GM12891 (cell line): ENCODE data around the gene LPCAT3.

Experiments
- DNase-seq: peaks from one replicate; pipeline ENCODE4 v3.0.0; 2011; ENCODE audit warnings: low spot score; ENCODE audit not compliant: insufficient read length
- FAIRE-seq: peaks from 2 replicates; lab custom pipeline; 2011; peaks lifted over from hg19 to GRCh38; lab: Jason Lieb, UNC
- PAX5 ChIP-seq: IDR thresholded peaks from 2 replicates; pipeline ENCODE4 v1.6.1; 2011; ENCODE audit warnings: low read length, moderate library complexity, mild to moderate bottlenecking; ENCODE audit not compliant: insufficient read depth, severe bottlenecking
- POLR2A ChIP-seq: IDR thresholded peaks from 2 replicates; pipeline ENCODE4 v1.6.1; 2011; ENCODE audit warnings: low read depth, low read length, control low read depth
- POLR2AphosphoS5 ChIP-seq: IDR thresholded peaks from 2 replicates; pipeline ENCODE4 v1.6.1; 2011; ENCODE audit warnings: low read depth, low read length, control low read depth
- POU2F2 ChIP-seq: IDR thresholded peaks from 2 replicates; pipeline ENCODE4 v1.6.1; 2011; ENCODE audit warnings: low read depth, mild to moderate bottlenecking, control low read depth, low read length, moderate library complexity
- SPI1 ChIP-seq: IDR thresholded peaks from 2 replicates; pipeline ENCODE4 v1.6.1; 2011; ENCODE audit warnings: low read depth, low read length, control low read depth
- TAF1 ChIP-seq: IDR thresholded peaks from 2 replicates; pipeline ENCODE4 v1.6.1; 2011; ENCODE audit warnings: low read depth, low read length, control low read depth

LPCAT3 gene

DNA sequence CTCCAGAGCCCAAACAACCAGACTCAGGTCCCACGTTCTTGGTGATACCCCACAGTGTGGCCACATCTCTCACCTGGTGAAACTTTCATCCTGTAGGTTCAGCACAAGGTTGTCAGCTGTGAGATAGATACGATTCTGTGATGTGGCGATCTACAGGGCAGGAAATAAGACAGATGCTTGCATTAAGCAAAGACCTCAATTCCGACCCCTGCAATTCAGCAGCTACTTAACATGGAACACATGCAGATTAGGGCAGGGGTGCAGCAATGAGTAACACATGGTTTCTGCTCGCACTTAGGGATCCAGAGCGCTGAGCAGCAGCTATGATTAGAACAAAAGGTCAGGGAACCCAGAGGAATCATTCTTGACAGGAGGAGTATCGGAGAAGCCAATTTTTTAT lies 51.9 kb downstream of the LPCAT3 start:
- TF ChIP-seq TAF1 (no peak), POU2F2 (no peak), POLR2A (no peak), PAX5 (no peak), SPI1 (no peak), POLR2AphosphoS5 (no peak)
- no peak for DNase-seq
- FAIRE-seq = no peak

DNA sequence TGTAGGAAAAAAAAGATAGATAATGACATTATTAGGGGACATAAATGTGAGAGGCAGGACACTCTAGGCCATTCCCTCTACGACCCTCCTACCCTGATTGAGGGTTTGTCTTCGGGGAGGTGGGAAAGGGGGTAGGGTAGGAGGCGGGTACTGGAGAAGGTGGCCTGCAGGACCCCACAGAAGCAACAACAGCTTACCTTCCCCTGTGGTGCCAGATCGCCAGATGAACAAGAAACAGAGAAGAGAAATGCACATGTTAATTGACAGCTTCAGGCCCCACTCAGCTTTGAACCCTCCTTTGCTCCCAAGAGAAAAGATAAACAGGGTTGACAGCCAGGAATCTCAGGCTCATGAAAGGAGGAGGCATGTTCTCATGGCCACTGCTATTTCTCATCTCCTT lies 52.6 kb downstream of the LPCAT3 start:
- DNase-seq (no peak), FAIRE-seq (no peak)
- TF ChIP-seq PAX5 = no peak
- no peak for TF ChIP-seq POLR2A
- TF ChIP-seq TAF1 = no peak
- no peak for TF ChIP-seq POU2F2
- no peak for TF ChIP-seq SPI1
- TF ChIP-seq POLR2AphosphoS5 = no peak

DNA sequence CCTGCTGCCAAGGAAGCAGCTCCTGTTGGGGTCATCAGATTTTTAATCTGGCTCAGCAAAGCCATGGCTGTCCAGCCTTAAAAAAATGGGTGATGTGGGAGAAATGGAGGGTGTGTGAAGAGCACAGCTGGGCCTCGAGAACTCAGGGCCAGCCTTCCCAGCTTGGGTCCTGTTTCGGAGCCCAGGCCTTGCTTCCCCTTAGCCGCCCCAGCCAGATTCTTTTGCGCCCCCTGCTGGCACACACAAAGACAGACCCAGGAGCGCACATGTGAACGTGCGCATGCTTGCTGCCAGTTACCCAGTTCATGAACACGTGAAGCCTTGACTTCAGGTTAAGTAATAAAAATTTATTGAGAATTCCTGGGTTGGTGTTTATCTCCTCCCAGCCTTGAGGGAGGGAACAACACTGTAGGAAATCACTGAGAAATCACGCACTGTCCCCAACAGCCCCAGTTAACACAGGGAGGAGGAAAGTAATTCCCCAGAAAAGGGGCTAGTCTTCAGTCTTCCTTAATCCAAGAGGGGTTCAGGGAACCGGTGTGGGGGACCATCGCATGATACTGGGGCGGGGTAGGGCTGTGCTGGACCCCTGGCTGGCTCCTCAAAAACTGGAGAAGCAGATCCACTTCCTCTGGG lies 53.1 kb downstream of the LPCAT3 start:
- TF ChIP-seq SPI1 (no peak), POLR2A (0 out of 2 replicates have a peak, but pooled peaks have one; percentile 24), POLR2AphosphoS5 (peak; percentile 17; the same call in 1 of the 2 replicates)
- peak; percentile 82 for DNase-seq
- peak; percentile 87 for FAIRE-seq

DNA sequence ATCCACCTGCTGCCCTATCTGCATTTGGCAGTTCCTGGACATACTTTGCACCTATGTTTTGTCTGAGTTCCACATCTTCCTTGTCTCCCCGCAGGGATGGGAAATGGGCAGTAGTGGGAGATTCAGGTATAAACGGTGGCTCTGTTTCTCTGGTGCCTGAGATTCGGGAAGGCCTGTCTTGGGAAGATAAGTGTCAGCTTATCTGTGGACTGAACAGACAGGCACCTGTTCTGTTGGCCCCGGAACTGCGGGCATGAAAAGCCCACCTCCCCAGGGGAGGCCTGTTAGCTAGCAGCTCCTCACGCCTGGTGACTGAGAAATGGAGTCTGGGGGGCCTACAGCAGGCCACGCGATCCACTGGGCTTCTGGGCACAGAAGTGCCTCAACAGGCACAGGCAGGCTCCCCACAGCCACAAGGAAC lies 53.7 kb downstream of the LPCAT3 start:
- FAIRE-seq = no peak
- TF ChIP-seq POLR2AphosphoS5 (peak; percentile 25; the same call in 1 of the 2 replicates), PAX5 (no peak)
- no peak for DNase-seq

DNA sequence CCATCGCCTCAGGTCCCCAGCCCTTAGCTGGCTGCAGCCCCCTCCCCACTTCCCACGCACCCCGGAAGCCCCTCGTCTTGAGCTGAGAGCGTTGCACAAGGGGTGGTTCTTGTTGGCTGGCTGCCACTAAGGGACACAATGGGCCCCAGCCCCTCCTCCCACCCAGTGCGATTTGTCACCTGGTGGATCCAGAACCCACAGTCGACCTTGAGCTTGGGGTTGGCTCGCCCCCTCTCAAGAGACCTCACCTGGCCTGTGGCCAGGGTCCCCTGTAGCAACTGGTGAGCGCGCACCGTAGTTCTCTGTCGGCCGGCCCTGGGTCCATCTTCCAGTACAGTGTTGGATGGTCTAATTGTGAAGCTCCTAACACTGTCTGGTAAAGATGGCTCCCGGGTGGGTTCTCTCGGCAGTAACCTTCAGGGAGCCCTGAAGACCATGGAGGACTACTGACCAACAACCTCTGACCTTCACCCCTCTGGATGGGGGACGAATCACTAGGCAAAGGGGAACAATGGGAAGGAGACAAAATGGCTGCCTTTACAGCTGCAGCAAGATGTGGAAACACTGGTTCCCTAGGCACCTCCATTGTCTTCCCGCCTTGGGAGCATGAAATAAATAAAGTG lies 54.4 kb downstream of the LPCAT3 start:
- FAIRE-seq (no peak), DNase-seq (no peak)
- TF ChIP-seq POU2F2 (no peak), POLR2AphosphoS5 (0 out of 2 replicates have a peak, but pooled peaks have one; percentile 15)

DNA sequence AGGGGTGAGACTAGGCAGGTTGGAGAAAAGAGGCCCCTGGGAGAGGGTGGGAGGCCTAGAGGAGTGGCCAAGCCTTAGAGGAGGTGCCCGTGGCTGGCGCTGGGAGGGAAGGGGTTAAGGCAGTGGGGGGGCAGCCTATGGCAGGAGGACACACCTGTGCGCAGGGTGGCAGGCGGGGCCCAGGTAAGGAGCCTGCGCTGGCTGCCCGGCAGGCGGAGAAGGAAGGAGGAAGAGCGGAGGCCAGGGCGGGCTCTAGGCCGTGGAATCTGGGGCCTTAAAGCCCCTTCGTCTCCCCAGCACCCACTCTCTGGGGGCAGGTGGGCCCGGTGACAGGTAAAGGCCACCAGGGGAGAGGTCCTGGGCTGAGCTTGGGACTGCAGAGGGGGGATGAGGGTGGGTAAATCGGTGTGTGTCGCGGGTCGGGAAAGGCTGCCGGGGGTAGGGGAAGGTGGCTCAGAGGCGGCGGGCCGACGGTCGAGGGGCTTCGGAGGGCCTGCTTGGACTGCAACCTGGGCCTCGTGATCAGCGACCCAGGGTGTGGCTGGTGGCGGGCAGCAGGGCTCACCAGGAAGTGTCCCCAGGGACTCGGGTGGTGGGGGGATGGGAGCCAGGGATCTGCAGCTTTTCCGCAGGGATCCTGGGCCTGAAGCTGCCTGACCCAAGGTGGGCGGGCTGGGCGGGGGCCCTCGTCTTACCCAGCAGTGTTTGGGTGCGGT lies 55.1 kb downstream of the LPCAT3 start:
- TF ChIP-seq PAX5 (no peak), SPI1 (no peak), POLR2A (no peak; the same call in 1 of the 2 replicates), POLR2AphosphoS5 (no peak), POU2F2 (no peak), TAF1 (no peak)
- FAIRE-seq (no peak), DNase-seq (no peak)

DNA sequence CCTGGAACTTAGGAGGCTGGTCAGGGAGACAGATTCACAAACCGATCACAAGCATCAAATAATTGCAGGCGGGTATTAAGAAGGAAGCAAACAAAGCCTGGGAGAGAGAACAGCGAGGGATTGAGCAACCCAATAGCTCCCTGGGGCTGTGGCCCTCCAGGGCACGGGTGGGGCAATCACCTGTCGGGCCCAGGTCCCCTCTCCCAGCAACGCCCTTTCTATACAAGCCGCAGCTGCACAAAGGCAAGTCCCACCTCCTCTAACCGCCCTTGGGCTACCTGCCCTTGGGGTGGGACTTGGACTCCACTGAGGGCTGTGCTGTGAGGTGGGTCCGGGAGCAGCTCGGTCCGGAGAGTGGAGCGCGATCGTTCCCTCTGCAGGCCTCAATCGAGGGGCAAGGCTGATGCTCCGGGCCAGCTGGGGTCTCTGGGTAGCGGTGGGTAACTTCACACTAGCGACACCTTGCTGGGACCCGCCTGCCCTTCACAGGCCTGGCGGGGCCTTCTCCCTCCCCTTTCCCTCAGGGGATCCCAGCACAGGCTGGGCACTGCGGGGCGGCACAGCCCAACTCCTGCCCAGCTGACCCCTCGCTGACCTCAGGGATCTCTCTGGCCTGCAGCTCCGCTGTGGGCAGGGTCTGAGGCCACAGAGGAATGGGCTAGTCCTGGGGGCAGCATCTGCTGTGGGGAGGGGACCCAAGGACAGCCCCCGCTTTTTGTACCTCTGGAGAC lies 55.8 kb downstream of the LPCAT3 start:
- FAIRE-seq (no peak), DNase-seq (no peak)
- no peak; the same call in 1 of the 2 replicates for TF ChIP-seq POU2F2
- no peak for TF ChIP-seq SPI1
- TF ChIP-seq POLR2A = 0 out of 2 replicates have a peak, but pooled peaks have one; percentile 19
- TF ChIP-seq PAX5 = no peak

DNA sequence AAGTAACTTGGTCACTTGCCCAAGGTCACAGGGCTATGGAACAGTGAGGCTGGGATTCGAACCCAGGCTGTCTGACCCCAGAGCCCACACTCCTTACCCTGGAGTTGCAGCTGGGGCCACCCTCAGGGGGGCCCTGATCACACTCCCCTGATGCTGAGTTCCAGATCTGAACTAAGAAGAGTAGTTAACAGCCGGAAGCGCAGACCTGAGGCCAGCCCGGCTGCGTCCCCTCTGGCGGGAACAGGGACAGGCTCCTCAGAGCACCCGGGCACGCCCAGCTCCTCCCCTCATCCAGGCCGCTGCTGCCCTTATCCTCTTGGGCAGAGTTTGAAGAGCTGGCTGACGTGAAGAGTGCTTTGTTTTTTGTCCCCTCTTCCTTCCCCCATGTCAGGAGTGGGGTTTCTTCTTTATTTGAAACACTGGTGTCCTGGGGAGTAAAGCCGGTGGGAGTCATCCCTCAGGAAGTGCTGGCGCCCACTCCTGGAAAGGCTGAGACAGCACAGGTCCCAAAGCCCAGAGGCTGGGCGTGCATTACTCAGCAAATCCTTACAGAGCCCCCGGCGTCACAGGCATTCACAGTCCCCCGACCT lies 56.5 kb downstream of the LPCAT3 start:
- FAIRE-seq (peak; percentile 35), DNase-seq (no peak)
- 0 out of 2 replicates have a peak, but pooled peaks have one; percentile 0 for TF ChIP-seq SPI1
- no peak for TF ChIP-seq TAF1
- peak; percentile 79 for TF ChIP-seq POLR2AphosphoS5
- TF ChIP-seq POLR2A = 0 out of 2 replicates have a peak, but pooled peaks have one; percentile 43
- TF ChIP-seq POU2F2 = peak; percentile 36; the same call in 1 of the 2 replicates

DNA sequence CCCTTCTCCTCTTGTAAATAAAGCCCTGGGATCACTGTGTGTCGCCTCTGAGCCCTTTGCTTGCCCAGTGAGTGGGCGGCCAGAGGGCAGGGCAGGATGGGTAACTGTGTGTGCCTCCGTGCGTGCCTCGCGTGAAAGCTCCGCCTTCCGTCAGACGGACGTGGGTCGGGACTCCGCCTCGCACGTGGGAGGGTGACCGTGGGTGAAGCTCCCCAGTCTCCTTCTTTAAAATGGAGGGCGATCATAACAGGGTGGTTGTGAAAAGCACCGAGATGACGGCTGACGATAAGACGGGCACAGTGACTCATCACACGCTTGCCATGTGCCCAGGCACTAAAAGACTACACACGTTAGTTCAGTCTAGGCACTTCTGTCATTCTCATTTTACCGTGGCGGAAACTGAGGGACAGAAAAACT lies 57.0 kb downstream of the LPCAT3 start:
- no peak; the same call in 1 of the 2 replicates for TF ChIP-seq POLR2AphosphoS5
- TF ChIP-seq PAX5 = no peak
- no peak for TF ChIP-seq SPI1
- TF ChIP-seq POU2F2 = no peak; the same call in 1 of the 2 replicates
- TF ChIP-seq POLR2A = no peak
- no peak for TF ChIP-seq TAF1
- DNase-seq (no peak), FAIRE-seq (peak; percentile 95)
